Measurements from ENCODE around the gene ADGRB2.

DNA sequence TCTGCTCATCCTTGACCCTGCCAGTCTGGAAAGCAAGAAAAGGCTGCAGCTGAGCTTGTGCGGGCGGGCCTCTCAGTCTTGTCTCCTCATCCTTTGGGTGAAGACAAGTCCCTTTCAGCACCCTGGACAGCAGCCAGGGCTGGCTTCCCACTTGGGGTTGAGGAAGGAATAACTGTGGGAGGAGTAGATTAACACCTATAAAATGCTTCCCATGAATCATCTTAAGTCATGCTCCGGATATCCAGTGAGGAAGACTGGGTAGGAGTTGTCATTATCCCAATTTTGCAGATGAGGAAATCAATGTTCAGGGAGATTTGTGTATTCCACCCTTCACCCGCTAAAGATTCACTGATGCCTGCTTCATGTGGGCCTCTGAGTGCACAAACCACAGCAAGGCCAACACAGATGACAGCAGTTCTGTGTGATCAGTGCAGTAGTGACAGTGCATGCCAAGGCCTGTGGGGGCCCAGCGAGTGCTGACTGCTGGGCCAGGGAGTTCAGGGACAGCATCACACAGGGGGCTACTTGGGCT lies 40.2 kb downstream of the ADGRB2 start:
- TF ChIP-seq EZH2 (IDR thresholded peaks at IDR 0.05): no peak
- TF ChIP-seq, protein P1, sequence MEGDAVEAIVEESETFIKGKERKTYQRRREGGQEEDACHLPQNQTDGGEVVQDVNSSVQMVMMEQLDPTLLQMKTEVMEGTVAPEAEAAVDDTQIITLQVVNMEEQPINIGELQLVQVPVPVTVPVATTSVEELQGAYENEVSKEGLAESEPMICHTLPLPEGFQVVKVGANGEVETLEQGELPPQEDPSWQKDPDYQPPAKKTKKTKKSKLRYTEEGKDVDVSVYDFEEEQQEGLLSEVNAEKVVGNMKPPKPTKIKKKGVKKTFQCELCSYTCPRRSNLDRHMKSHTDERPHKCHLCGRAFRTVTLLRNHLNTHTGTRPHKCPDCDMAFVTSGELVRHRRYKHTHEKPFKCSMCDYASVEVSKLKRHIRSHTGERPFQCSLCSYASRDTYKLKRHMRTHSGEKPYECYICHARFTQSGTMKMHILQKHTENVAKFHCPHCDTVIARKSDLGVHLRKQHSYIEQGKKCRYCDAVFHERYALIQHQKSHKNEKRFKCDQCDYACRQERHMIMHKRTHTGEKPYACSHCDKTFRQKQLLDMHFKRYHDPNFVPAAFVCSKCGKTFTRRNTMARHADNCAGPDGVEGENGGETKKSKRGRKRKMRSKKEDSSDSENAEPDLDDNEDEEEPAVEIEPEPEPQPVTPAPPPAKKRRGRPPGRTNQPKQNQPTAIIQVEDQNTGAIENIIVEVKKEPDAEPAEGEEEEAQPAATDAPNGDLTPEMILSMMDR (IDR thresholded peaks at IDR 0.05): no peak
- TF ChIP-seq EZH2phosphoT487 (IDR thresholded peaks at IDR 0.05): no peak
